ENCODE data around the gene PFKFB4.

Gene PFKFB4

DNA sequence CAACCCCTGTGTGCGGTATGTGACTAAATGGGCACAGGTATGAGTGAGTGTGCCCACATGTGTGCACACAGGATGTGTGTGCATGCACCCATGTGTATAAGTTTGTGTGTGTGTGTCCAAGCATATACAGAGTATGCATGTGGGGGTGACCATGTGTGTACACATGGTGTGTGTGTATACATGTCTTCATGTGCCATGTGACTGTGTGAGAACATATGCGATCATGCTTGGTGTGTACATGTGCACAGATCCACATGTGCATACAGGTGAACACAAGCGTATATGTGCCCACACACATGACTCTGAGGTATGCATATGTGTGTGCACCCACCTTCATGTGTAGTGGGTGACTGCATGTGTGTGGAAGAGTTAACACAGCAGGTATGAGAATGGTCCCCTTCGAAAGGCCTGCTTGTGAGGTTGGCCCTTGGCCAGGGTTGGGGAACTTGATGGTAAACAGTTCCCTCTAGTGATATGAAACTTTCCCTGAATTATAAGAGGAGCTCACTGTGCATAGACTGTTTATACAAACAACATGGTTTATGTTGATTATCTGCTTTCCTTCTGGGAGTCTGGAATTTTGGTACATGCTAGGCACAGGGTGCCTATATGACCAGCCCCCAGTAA, 10.3 kb downstream of the PFKFB4 start:
- TF ChIP-seq FOXP2 (optimal IDR thresholded peaks at IDR 0.05; ENCODE audit: borderline replicate concordance, extremely low read depth, extremely low read length, insufficient read depth) (no peak), POLR2AphosphoS5 (IDR thresholded peaks at IDR 0.05; ENCODE audit: low read depth, low read length) (no peak), SIN3A (IDR thresholded peaks at IDR 0.05; ENCODE audit: borderline replicate concordance, insufficient read depth, low read length) (no peak), TAF1 (IDR thresholded peaks at IDR 0.05; ENCODE audit: borderline replicate concordance, insufficient read depth, low read length) (no peak)
- TF ChIP-seq, protein P1, sequence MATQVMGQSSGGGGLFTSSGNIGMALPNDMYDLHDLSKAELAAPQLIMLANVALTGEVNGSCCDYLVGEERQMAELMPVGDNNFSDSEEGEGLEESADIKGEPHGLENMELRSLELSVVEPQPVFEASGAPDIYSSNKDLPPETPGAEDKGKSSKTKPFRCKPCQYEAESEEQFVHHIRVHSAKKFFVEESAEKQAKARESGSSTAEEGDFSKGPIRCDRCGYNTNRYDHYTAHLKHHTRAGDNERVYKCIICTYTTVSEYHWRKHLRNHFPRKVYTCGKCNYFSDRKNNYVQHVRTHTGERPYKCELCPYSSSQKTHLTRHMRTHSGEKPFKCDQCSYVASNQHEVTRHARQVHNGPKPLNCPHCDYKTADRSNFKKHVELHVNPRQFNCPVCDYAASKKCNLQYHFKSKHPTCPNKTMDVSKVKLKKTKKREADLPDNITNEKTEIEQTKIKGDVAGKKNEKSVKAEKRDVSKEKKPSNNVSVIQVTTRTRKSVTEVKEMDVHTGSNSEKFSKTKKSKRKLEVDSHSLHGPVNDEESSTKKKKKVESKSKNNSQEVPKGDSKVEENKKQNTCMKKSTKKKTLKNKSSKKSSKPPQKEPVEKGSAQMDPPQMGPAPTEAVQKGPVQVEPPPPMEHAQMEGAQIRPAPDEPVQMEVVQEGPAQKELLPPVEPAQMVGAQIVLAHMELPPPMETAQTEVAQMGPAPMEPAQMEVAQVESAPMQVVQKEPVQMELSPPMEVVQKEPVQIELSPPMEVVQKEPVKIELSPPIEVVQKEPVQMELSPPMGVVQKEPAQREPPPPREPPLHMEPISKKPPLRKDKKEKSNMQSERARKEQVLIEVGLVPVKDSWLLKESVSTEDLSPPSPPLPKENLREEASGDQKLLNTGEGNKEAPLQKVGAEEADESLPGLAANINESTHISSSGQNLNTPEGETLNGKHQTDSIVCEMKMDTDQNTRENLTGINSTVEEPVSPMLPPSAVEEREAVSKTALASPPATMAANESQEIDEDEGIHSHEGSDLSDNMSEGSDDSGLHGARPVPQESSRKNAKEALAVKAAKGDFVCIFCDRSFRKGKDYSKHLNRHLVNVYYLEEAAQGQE (IDR thresholded peaks at IDR 0.05; ENCODE audit: insufficient read depth in 1 of 2, low read depth in 2 of 2, low read length in 2 of 2) = no peak

DNA sequence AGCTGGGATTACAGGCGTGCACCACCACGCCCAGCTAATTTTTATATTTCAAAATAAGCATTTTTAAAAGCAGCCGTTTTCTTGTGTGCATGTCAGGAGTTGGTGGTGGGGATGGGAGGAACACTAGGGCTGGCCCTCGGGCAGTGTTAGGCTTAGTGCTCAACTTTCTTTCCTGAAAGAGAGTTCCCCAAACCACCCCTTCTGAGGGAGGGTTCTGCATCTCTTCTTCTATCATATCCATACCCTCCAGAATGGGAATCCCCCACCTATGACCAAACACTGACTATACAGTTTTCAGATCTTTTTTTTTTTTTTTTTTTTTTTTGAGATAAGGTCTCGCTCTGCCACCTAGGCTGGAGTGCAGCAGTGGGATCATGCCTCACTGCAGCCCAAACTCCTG, 12.5 kb downstream of the PFKFB4 start:
- TF ChIP-seq POLR2AphosphoS5 (IDR thresholded peaks at IDR 0.05; ENCODE audit: low read depth, low read length) (no peak), TAF1 (IDR thresholded peaks at IDR 0.05; ENCODE audit: borderline replicate concordance, insufficient read depth, low read length) (no peak), SIN3A (IDR thresholded peaks at IDR 0.05; ENCODE audit: borderline replicate concordance, insufficient read depth, low read length) (no peak), FOXP2 (optimal IDR thresholded peaks at IDR 0.05; ENCODE audit: borderline replicate concordance, extremely low read depth, extremely low read length, insufficient read depth) (no peak)
- TF ChIP-seq, protein P1 (IDR thresholded peaks at IDR 0.05; ENCODE audit: insufficient read depth in 1 of 2, low read depth in 2 of 2, low read length in 2 of 2) = no peak

DNA sequence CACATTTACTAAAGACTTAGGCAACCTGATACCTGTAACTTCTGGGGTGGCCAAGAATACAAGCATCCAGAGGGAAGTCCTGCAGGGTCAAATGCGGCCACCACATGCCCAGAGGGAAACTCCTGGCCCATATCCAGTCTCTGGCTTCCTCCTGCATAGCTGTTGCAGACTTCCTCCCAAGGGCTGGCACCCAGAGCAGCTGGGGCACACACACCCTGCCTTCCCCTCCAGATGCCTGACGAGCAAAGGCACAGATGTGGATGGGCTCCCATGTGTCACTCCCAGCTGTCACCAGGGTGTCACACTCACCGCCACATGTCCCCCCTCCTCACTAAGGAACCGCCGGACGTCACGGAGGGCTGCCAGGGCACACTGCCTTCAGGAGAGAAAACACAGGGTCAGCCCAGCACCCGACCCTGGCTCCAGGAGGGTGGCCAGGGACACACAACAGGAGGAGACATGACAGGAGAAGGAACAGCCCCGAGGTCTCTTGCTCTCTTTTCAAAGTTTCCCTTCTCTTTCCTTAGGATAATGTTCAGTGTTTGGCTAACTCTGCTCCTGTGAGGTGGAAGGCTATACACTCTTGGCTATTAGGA, 13.2 kb downstream of the PFKFB4 start:
- TF ChIP-seq, protein P1 (IDR thresholded peaks at IDR 0.05; ENCODE audit: insufficient read depth in 1 of 2, low read depth in 2 of 2, low read length in 2 of 2) = no peak
- no peak for TF ChIP-seq SIN3A (IDR thresholded peaks at IDR 0.05; ENCODE audit: borderline replicate concordance, insufficient read depth, low read length)
- TF ChIP-seq FOXP2 (optimal IDR thresholded peaks at IDR 0.05; ENCODE audit: borderline replicate concordance, extremely low read depth, extremely low read length, insufficient read depth) = no peak
- no peak for TF ChIP-seq POLR2AphosphoS5 (IDR thresholded peaks at IDR 0.05; ENCODE audit: low read depth, low read length)
- no peak for TF ChIP-seq TAF1 (IDR thresholded peaks at IDR 0.05; ENCODE audit: borderline replicate concordance, insufficient read depth, low read length)

DNA sequence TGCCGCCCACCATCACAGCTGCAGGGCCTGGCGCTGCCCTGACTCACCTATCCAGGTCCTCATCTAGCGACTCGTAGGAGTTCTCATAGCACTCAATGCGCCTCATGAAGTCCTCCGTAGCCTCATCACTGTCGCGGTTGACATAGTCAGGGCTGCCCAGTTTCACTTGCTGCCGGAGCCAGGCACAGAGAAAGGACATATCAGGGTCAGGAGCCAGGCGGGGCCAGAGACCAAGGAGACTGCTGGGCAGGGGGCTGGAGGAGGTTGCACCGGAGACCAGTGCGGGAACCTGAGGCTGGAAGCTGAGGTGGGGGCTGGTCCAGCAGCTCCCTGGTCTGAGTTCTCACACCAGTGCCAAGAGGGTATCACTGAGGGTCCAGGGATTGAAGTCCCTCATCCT, 18.2 kb downstream of the PFKFB4 start:
- TF ChIP-seq FOXP2 (optimal IDR thresholded peaks at IDR 0.05; ENCODE audit: borderline replicate concordance, extremely low read depth, extremely low read length, insufficient read depth) (no peak), TAF1 (IDR thresholded peaks at IDR 0.05; ENCODE audit: borderline replicate concordance, insufficient read depth, low read length) (no peak), POLR2AphosphoS5 (IDR thresholded peaks at IDR 0.05; ENCODE audit: low read depth, low read length) (no peak), SIN3A (IDR thresholded peaks at IDR 0.05; ENCODE audit: borderline replicate concordance, insufficient read depth, low read length) (no peak)
- TF ChIP-seq, protein P1 (IDR thresholded peaks at IDR 0.05; ENCODE audit: insufficient read depth in 1 of 2, low read depth in 2 of 2, low read length in 2 of 2) = no peak
